Activated CD8-positive, alpha-beta memory T cell treated with anti-CD3 and anti-CD28 coated beads, Interleukin-2, amount 50 U/mL, for 24 hours (primary cell): ENCODE data around the gene PLTP.
"Not testable (repeated sequence)": the region's sequence is repeated elsewhere in the genome, so short reads cannot be mapped to it uniquely, and the experiment has no call there.

Experiments
- DNase-seq: peaks from one replicate; pipeline ENCODE4 v3.0.0-alpha.2; 2020; ENCODE audit errors: extremely low read depth

Gene PLTP

GRCh38 chr20:45944151-45944964, 32.4 kb upstream of the PLTP start:
- DNase-seq: no peak

- no peak for DNase-seq
These were observed 31.7 kb upstream of the PLTP start for GRCh38 chr20:45943613-45944012.

DNA sequence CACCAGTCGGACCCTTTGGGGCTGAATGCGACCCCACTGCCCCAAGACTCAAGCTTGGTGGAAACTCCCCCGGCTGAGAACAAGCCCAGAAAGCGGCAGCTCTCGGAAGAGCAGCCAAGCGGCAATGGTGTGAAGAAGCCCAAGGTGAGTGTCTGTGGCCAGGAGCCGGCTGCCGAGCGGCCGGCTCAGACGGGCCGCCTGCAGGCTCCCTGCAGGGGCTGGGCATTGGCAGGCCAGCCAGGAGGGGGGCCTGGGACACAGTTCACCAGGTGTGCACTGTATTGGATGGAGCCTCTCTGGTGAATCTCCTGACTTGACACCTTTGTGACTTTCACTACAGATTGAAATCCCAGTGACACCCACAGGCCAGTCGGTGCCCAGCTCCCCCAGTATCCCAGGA, 28.5 kb upstream of the PLTP start:
- DNase-seq: no peak

GRCh38 chr20:45940053-45940452, 28.1 kb upstream of the PLTP start:
- DNase-seq: no peak

- DNase-seq: no peak
These were observed 26.9 kb upstream of the PLTP start for GRCh38 chr20:45938727-45939438.

DNA sequence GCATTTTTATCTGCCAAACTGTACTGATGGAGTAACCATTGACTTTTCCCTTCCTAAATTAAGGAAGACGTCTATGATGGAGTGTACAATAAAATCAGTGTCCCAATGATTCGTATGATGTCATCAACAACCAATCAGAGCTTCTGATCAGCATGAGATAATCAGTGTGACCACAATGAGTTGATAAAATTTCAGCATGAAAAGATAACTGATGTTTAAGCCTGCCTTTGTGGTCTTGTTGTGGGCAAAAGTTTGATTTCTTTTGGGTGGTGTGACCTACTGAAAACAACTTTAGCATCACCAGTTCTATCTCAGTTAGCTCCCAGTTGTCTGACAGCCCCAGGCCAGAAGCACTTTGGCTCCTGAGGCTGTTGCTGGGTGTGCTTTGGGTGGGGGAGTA, 25.8 kb upstream of the PLTP start:
- no peak for DNase-seq

DNA sequence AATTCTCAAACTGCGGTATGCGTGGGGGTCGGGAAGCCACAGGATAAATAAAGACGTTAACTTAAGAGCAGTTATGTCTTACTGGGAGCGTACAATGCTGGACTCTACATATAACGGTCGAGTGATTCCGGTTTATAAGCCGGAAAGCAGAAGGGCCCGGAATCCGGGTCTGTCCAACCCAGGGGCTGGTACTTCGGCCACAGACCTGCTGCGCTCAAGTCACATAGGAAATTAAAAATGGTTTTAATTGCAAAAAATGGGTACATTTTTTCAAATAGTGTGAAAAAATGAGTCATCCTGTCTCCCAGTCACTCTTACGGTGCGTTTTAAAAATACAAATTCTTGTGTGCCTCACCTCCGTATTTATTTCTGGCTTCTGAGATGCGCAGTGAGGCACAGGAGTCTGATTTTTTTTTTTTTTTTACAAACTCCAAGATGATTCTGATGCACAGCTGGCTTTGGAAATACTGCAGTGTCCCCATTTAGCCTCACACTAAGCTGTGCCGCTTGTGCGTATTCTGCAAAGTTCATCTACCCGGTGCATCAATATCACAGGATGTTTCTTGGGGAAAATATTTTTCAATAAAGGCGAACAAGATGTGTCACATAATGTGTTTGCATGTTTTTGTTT, 23.6 kb upstream of the PLTP start:
- DNase-seq: no peak

- peak; percentile 99 for DNase-seq
These were observed 22.8 kb upstream of the PLTP start, which contains the start of gene PCIF1 for GRCh38 chr20:45934586-45935415. TSS of gene PCIF1 (plus strand) at chr20:45934683. CDS start at chr20:45939000, 4,317 bp downstream.

- no peak for DNase-seq
These were observed 22.2 kb upstream of the PLTP start for GRCh38 chr20:45934046-45934585.

DNA sequence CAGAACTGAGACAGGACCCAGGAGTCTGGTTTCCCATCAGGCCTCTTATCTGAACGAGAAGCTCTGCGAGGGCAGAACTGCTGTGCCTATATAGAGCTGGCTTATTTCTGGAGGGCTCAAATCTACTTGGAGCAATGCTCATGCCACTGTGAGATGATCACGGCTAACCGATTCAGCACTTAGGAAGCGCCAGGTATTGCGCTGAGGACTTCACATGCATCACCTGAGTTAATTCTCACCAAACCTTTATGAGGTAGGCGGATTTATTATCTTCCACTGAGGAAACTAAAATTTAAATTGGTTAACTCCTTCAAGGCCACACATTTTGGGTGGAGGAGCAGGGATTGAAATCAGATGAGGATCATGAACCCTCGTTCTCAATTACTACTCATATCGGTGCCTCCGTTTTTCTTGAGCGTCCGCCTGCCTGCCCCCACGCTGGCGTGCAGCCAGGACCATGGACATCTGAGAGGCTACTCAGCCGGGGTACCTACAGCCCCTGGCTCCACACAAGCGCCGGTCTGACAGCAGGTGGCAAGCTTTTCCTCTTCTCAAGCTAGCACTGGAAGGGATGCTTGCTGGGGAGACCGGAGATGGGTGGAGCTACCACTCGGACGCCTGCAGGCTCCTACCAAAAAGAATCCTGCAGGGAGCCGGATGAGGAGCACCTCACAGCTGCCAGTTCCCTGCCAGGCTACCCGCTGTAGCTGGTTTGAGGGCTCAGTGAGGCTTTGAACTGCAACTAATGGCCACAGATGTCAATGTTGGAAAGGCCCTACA, 21.5 kb upstream of the PLTP start:
- DNase-seq: no peak

DNA sequence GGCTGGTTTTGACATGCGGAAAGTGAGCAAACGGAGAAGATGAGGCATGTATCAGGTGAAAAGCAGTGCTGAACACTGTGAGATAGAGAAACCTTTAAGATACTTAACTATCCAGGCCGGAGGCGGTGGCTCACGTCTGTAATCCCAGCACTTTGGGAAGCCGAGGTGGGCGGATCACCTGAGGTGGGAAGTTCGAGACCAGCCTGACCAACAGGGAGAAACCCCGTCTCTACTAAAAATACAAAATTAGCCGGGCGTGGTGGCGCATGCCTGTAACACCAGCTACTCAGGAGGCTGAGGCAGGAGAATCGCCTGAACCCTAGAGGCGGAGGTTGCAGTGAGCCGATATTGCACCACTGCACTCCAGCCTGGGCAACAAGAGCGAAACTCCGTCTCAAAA, 19.7 kb upstream of the PLTP start:
- DNase-seq: not testable (repeated sequence)

GRCh38 chr20:45927071-45927878, 15.3 kb upstream of the PLTP start:
- no peak for DNase-seq

GRCh38 chr20:45926731-45927070, 14.7 kb upstream of the PLTP start:
- DNase-seq: no peak

GRCh38 chr20:45925821-45926506, 14.0 kb upstream of the PLTP start:
- DNase-seq: no peak

DNA sequence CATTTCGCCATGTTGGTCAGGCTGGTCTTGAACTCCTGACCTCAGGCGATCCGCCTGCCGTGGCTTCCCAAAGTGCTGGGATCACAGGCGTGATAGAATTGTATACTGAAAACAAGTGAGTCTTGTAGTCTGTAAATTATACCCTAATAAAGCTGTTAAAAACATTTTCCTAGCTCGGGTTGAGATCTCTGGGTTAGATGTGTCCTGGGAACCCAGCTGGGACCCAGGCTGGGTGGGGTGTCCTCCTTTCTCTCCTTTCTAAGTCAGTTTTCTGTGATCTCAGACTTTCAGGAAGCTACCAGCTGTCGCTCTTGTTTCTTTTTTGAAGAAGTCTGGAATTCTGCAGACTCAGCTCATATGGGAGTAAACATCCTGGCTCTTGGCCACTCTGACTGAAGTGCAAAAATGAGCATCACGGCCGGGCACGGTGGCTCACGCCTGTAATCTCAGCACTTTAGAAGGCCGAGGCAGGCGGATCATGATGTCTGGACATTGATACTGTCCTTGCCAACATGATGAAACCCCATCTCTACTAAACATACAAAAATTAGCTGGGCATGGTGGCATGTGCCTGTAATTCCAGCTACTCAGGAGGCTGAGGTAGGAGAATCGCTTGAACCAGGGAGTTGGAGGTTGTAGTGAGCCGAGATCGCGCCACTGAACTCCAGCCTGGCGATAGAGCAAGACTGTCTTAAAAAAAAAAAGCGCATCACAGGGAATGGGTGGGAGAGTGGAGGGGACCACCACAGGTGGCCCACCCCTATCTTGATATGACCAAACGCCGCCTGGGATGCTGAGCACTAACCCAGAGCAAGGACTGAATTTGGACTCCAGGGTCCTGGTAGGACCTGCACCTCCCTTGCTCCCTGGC, 12.7 kb upstream of the PLTP start:
- no peak for DNase-seq

DNA sequence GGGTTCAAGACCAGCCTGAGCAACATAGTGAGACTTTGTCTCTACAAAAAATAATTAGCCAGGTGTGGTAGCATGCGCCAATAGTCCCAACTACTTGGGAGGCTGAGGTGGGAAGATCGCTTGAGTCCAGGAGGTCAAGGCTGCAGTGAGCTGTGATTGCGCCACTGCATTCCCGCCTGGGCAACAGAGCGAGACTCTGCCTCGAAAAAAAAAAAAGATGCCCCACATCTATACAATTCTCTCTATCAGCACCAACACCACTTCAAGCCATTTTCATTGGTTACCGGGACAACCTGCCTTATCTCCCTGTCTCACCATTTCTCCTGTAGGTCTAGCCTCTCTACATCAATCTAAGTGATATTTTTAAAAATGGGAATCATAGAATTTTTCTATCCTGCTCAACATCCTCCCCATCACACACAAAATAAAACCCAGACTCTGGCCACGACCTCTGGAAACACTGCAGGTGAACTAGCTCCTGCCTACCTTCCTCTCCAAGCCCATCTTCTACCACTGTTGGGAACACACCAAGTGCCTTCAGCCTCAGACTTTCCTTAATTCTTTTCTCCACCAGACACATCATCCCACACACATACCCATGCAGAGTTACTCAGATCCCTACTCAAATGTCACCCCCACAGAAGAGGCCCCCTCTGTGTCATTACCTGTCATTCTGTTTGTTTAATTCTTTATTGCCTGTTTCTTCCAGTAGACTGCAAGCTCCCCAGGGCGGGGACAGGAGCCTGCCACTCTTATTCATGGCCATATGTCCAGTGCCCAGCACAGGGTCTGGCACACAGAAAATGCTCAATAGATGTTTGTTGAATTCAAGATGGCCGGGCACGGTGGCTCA, 9.6 kb upstream of the PLTP start:
- no peak for DNase-seq
